ENCODE data around the gene FGR. TPM values are rescaled to one million over a fixed set of nuclear protein-coding genes. Genes with fewer than 3 reads are reported as not detected.

Gene FGR
- total RNA-seq, 1 donor from 2014 or later, result not detected

DNA sequence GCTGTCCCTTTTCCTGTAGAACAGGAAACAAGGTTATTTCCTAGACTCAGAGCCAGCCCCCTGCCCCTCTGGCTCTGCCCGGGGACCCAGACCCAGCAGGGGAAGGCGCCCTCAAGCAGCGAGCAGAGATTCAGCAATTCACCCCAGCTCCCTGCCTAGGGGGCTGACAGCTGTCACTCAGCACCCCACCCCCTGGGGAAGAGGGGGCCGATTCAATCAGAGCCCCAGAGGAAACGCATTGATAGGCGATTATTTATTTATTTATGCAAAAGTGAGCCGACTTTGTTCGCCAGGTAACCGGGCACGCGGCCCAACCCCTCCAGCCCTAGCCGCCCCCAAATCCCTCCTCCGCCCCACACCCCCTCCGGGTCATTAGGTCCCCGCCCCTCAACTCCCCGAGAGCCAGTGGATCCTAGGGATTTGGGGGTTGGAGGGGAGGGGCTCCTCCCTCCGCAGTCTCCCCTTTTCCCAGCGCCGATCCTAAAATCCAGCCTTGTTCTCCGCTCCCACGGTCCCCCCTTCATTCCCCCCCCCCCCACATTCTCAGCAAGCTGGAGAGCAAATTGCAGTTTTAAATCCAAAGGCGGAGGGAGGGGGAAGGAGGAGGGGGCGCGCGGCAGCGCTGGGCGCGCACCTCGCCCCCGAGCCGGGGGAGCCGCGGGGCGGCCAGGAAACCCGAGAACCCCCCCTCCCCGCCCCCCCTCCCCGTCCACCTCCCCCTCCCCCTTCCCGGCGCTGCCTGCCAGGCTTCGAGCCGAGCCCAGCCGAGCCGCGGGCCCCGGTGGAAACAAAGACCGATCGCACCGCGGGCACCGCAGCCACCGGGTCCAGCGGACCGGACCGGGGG is 32.3 kb downstream of the FGR start:
- peak overlapping the region; percentile 95 for H3K4me3 Mint-ChIP-seq (ENCODE audit: unreplicated experiment)
- H3K9me3 Mint-ChIP-seq (ENCODE audit: low read depth), result no peaks in the 10 kb centered on the region
- peaks cover 19% of the 10 kb centered on the region for H3K4me1 Mint-ChIP-seq (ENCODE audit: low read depth)
- no peaks in the 10 kb centered on the region for H3K27me3 Mint-ChIP-seq (ENCODE audit: low read depth)
- H3K27ac Mint-ChIP-seq (ENCODE audit: unreplicated experiment), result peak overlapping the region; percentile 89
- no peaks in the 10 kb centered on the region for H3K36me3 Mint-ChIP-seq (ENCODE audit: low read depth)
- DNase-seq (ENCODE audit: low spot score), result no peak
- TF ChIP-seq, protein P1, sequence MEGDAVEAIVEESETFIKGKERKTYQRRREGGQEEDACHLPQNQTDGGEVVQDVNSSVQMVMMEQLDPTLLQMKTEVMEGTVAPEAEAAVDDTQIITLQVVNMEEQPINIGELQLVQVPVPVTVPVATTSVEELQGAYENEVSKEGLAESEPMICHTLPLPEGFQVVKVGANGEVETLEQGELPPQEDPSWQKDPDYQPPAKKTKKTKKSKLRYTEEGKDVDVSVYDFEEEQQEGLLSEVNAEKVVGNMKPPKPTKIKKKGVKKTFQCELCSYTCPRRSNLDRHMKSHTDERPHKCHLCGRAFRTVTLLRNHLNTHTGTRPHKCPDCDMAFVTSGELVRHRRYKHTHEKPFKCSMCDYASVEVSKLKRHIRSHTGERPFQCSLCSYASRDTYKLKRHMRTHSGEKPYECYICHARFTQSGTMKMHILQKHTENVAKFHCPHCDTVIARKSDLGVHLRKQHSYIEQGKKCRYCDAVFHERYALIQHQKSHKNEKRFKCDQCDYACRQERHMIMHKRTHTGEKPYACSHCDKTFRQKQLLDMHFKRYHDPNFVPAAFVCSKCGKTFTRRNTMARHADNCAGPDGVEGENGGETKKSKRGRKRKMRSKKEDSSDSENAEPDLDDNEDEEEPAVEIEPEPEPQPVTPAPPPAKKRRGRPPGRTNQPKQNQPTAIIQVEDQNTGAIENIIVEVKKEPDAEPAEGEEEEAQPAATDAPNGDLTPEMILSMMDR (IDR thresholded peaks at IDR 0.05), result peak; percentile 40

DNA sequence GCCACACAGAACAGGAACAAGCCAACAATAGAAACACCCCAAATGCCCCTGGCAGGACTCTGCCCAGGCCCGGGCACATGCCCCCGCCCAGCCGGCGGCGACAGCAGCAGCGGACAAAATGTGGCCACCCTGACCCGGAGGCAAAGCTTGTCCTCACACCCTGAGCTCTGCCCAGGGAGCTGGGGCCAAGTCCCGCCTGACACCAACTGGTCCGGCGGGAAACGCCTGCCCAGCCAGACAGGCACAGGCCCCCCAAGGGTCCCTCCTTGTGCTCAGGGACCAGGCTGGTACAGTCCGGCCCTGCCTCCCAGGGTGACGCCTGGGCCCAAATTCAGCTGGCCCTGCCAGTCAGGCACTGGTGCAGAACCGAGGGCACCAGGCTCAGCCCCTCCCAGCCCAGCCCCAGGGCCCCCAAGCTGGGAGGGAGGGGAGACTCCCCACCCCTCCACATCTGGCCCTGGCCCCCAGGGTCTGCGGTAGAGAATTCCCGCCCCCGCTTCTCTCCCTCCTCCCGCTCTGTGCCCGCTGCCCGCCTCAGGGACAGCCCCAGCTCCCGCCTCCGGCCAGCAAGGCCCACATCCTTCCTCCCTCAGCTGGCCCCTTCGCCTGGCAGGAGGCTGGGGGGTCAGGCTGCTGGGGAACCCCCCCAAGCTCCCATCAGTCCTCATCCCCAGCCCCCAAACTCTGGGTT is 33.1 kb downstream of the FGR start:
- Mint-ChIP-seq H3K36me3 (ENCODE audit: low read depth) (no peaks in the 10 kb centered on the region), H3K4me1 (ENCODE audit: low read depth) (peaks cover 12% of the 10 kb centered on the region), H3K9me3 (ENCODE audit: low read depth) (no peaks in the 10 kb centered on the region), H3K27ac (ENCODE audit: unreplicated experiment) (peak overlapping the region; percentile 89), H3K27me3 (ENCODE audit: low read depth) (no peaks in the 10 kb centered on the region), H3K4me3 (ENCODE audit: unreplicated experiment) (peak overlapping the region; percentile 93)
- TF ChIP-seq, protein P1 (IDR thresholded peaks at IDR 0.05), result no peak
- DNase-seq (ENCODE audit: low spot score), result no peak

DNA sequence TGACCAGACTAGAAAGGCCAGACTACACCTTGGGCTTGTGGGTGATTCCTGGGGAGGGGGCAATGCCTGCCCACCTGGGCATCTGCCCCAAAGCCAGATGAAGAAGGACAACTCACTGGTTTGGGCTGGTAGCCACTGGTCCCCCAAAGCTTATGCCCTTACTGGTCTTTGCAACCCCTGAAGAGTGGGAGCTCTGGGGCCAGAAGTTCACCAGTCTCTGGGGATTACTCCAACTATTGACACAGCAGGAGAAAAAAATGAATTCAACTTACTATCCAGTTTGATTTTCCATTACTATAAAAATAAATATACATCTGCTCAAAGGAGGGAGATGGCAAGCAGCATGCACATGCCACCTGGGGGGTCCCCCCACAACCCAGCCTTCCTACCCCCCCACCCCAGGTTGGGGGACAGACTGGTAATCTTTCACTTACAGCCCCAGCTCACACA is 33.6 kb downstream of the FGR start:
- Mint-ChIP-seq H3K36me3 (ENCODE audit: low read depth) (no peaks in the 10 kb centered on the region), H3K9me3 (ENCODE audit: low read depth) (no peaks in the 10 kb centered on the region), H3K27ac (ENCODE audit: unreplicated experiment) (no peak overlapping the region), H3K4me3 (ENCODE audit: unreplicated experiment) (peak overlapping the region; percentile 93), H3K4me1 (ENCODE audit: low read depth) (peaks cover 6% of the 10 kb centered on the region), H3K27me3 (ENCODE audit: low read depth) (no peaks in the 10 kb centered on the region)
- no peak for DNase-seq (ENCODE audit: low spot score)
- TF ChIP-seq, protein P1 (IDR thresholded peaks at IDR 0.05), result no peak

DNA sequence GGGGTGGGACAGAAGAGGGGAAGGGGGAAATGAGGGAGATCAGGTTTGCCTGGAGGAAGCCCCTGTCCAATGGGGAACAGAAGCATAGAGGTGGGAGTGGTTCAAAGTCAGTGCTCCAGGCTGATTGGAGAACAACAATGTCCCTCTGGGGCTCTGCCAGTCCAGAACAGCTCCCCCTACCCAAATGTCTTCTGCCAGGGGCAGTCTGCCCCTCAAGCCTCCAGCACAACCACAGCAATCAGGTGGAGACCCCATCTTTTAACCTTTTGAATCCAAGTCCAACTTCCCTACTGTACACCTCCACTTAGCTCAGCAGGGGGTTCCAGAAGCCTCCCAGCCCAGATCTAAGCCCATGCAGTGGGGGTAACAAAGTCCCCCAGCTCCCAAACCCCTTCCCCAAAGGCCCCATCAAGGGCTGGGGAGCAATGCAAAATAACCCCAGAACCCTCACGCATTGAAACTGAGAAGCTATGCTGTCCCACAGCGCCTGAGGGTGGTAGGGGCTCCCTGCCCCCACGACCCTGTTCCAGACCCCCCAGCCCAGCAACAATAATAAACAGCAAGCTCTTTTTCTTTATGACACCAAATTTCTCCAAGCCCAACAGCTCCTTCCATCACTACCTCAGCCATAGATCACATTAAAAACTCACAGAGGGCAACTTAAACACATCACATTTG is 34.3 kb downstream of the FGR start:
- DNase-seq (ENCODE audit: low spot score), result no peak
- H3K4me3 Mint-ChIP-seq (ENCODE audit: unreplicated experiment), result peak overlapping the region; percentile 93
- TF ChIP-seq, protein P1 (IDR thresholded peaks at IDR 0.05), result peak; percentile 41
- H3K27me3 Mint-ChIP-seq (ENCODE audit: low read depth), result no peaks in the 10 kb centered on the region
- H3K36me3 Mint-ChIP-seq (ENCODE audit: low read depth), result no peaks in the 10 kb centered on the region
- no peaks in the 10 kb centered on the region for H3K9me3 Mint-ChIP-seq (ENCODE audit: low read depth)
- no peaks in the 10 kb centered on the region for H3K4me1 Mint-ChIP-seq (ENCODE audit: low read depth)
- no peak overlapping the region for H3K27ac Mint-ChIP-seq (ENCODE audit: unreplicated experiment)

Data from chondrocyte (in vitro differentiated cells).